Mucosa of stomach (tissue), 1 donor: ENCODE data around the gene BACH1.
"Not testable (repeated sequence)": the region's sequence is repeated elsewhere in the genome, so short reads cannot be mapped to it uniquely, and the experiment has no call there.

Experiments
- H3K27me3 ChIP-seq: one replicate; pipeline ENCODE4 v1.7.0; 2013; ENCODE audit warnings: mild to moderate bottlenecking, low read length; ENCODE audit not compliant: control insufficient read depth, insufficient read depth
- H3K36me3 ChIP-seq: one replicate; pipeline ENCODE4 v1.7.0; 2013; ENCODE audit warnings: low read length; ENCODE audit not compliant: control insufficient read depth, insufficient read depth
- H3K4me1 ChIP-seq: one replicate; pipeline ENCODE4 v1.7.0; 2013; ENCODE audit warnings: mild to moderate bottlenecking, low read length; ENCODE audit not compliant: control insufficient read depth, insufficient read depth
- H3K4me3 ChIP-seq: one replicate; pipeline ENCODE4 v1.7.0; 2013; ENCODE audit warnings: low read length
- H3K9ac ChIP-seq: one replicate; pipeline ENCODE4 v1.7.0; 2013; ENCODE audit warnings: mild to moderate bottlenecking, low read length, moderate library complexity
- H3K9me3 ChIP-seq: one replicate; pipeline ENCODE4 v1.7.0; 2013; ENCODE audit warnings: mild to moderate bottlenecking, low read length, moderate library complexity; ENCODE audit not compliant: control insufficient read depth
- donor health status: Pancreatic carcinoma.

Gene BACH1

GRCh38 chr21:29340228-29340627 is 41.5 kb downstream of the BACH1 start:
- Histone ChIP-seq H3K9me3 (no peaks in the 10 kb centered on the region), H3K4me1 (peaks cover 15% of the 10 kb centered on the region), H3K27me3 (no peaks in the 10 kb centered on the region), H3K9ac (no peak overlapping the region), H3K36me3 (no peaks in the 10 kb centered on the region), H3K4me3 (no peak overlapping the region)

- no peaks in the 10 kb centered on the region for H3K27me3 ChIP-seq
- H3K4me3 ChIP-seq: peak overlapping the region; percentile 12
- H3K9me3 ChIP-seq: no peaks in the 10 kb centered on the region
- no peaks in the 10 kb centered on the region for H3K36me3 ChIP-seq
- H3K4me1 ChIP-seq: peaks cover 26% of the 10 kb centered on the region
- H3K9ac ChIP-seq: peak overlapping the region; percentile 4
Observed at GRCh38 chr21:29342363-29342957, 43.7 kb downstream of the BACH1 start.

GRCh38 chr21:29343519-29343918 is 44.8 kb downstream of the BACH1 start:
- H3K27me3 ChIP-seq: no peaks in the 10 kb centered on the region
- no peak overlapping the region for H3K9ac ChIP-seq
- H3K4me1 ChIP-seq: peaks cover 37% of the 10 kb centered on the region
- no peaks in the 10 kb centered on the region for H3K36me3 ChIP-seq
- H3K4me3 ChIP-seq: no peak overlapping the region
- no peaks in the 10 kb centered on the region for H3K9me3 ChIP-seq

- no peaks in the 10 kb centered on the region for H3K36me3 ChIP-seq
- no peaks in the 10 kb centered on the region for H3K9me3 ChIP-seq
- H3K27me3 ChIP-seq: no peaks in the 10 kb centered on the region
- H3K4me1 ChIP-seq: peaks cover 44% of the 10 kb centered on the region
- no peak overlapping the region for H3K4me3 ChIP-seq
- no peak overlapping the region for H3K9ac ChIP-seq
Observed at GRCh38 chr21:29346281-29346680, 47.6 kb downstream of the BACH1 start.

- Histone ChIP-seq H3K9ac (no peak overlapping the region), H3K4me3 (no peak overlapping the region), H3K4me1 (peaks cover 42% of the 10 kb centered on the region), H3K36me3 (no peaks in the 10 kb centered on the region), H3K27me3 (no peaks in the 10 kb centered on the region), H3K9me3 (no peaks in the 10 kb centered on the region)
Observed at GRCh38 chr21:29346771-29347170, 48.0 kb downstream of the BACH1 start.

- Histone ChIP-seq H3K4me3 (no peak overlapping the region), H3K36me3 (no peaks in the 10 kb centered on the region), H3K27me3 (no peaks in the 10 kb centered on the region), H3K9me3 (no peaks in the 10 kb centered on the region), H3K9ac (no peak overlapping the region), H3K4me1 (peaks cover 39% of the 10 kb centered on the region)
Observed at GRCh38 chr21:29347274-29347681, 48.6 kb downstream of the BACH1 start.

GRCh38 chr21:29349702-29350101 is 51.0 kb downstream of the BACH1 start:
- Histone ChIP-seq H3K4me3 (no peak overlapping the region), H3K27me3 (no peaks in the 10 kb centered on the region), H3K9ac (no peak overlapping the region), H3K36me3 (no peaks in the 10 kb centered on the region), H3K4me1 (peaks cover 39% of the 10 kb centered on the region), H3K9me3 (no peaks in the 10 kb centered on the region)

- Histone ChIP-seq H3K4me1 (peaks cover 39% of the 10 kb centered on the region), H3K9me3 (no peaks in the 10 kb centered on the region), H3K9ac (no peak overlapping the region), H3K36me3 (no peaks in the 10 kb centered on the region), H3K4me3 (no peak overlapping the region), H3K27me3 (no peaks in the 10 kb centered on the region)
Observed at GRCh38 chr21:29350246-29350779, 51.6 kb downstream of the BACH1 start.

- H3K4me3 ChIP-seq: no peak overlapping the region
- H3K4me1 ChIP-seq: peaks cover 45% of the 10 kb centered on the region
- H3K9me3 ChIP-seq: no peaks in the 10 kb centered on the region
- H3K36me3 ChIP-seq: no peaks in the 10 kb centered on the region
- H3K27me3 ChIP-seq: no peaks in the 10 kb centered on the region
- H3K9ac ChIP-seq: no peak overlapping the region
Observed at GRCh38 chr21:29351691-29352090, 53.0 kb downstream of the BACH1 start.

GRCh38 chr21:29355043-29355710 is 56.5 kb downstream of the BACH1 start:
- not testable (repeated sequence) for H3K36me3 ChIP-seq, H3K9me3 ChIP-seq, H3K9ac ChIP-seq, H3K27me3 ChIP-seq, H3K4me3 ChIP-seq
- H3K4me1 ChIP-seq: peaks cover 17% of the 10 kb centered on the region

- H3K36me3 ChIP-seq, H3K4me3 ChIP-seq, H3K9me3 ChIP-seq, H3K27me3 ChIP-seq, H3K9ac ChIP-seq: not testable (repeated sequence)
- H3K4me1 ChIP-seq: peaks cover 10% of the 10 kb centered on the region
Observed at GRCh38 chr21:29356291-29356690, 57.6 kb downstream of the BACH1 start.

GRCh38 chr21:29356810-29357209 is 58.1 kb downstream of the BACH1 start:
- H3K9ac ChIP-seq, H3K4me3 ChIP-seq, H3K9me3 ChIP-seq, H3K36me3 ChIP-seq, H3K27me3 ChIP-seq: not testable (repeated sequence)
- peaks cover 10% of the 10 kb centered on the region for H3K4me1 ChIP-seq
